ENCODE results near the gene HSPA1B. TPM values are rescaled to one million over a fixed set of nuclear protein-coding genes. Genes with fewer than 3 reads are reported as not detected.
"Not testable (repeated sequence)": the region's sequence is repeated elsewhere in the genome, so short reads cannot be mapped to it uniquely, and the experiment has no call there.

Gene HSPA1B
- total RNA-seq, 2 donors from 2014 or later, result 142 to 192 TPM

GRCh38 chr6:31865205-31866118, 37.9 kb downstream of the HSPA1B start:
- DNase-seq, result no peak
- ATAC-seq, result no peak
- intact Hi-C loops (cut with DNase I), result no loop called here

- DNase-seq; ATAC-seq; intact Hi-C loops (cut with DNase I): not testable (repeated sequence)
These were observed 41.1 kb downstream of the HSPA1B start for GRCh38 chr6:31868658-31868971.

GRCh38 chr6:31869343-31869742, 41.8 kb downstream of the HSPA1B start:
- no peak for ATAC-seq
- intact Hi-C loops (cut with DNase I), result no loop called here
- no peak for DNase-seq

DNA sequence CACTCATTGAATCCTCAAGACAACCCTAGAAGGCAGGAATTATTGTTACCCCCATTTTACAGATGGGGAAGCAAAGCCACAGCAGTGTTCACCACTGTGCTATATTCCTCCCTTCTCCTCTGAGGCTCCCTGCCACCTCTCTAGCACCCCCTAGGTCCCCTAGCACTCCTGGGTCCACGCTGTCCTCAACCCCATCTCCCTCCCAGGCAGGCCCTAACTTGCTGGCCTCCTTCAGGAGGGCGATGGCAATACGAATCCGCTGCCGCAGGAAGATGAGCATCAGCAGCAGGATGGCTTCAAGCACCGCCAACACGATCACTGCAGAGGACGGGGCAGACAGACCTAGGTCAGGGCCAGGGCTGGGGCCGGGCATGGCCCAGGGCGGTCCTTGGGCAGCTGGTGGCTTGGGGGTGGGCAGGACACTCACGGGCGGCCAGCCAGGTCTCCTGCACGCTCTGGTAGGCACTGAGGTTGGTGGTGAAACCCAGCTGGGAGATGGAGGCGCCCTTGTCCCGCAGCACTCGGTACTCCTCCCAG, 42.9 kb downstream of the HSPA1B start:
- intact Hi-C loops (cut with DNase I), result no loop called here
- no peak for ATAC-seq
- DNase-seq, result no peak

GRCh38 chr6:31871046-31871659, 43.6 kb downstream of the HSPA1B start:
- DNase-seq, result no peak
- intact Hi-C loops (cut with DNase I), result no loop called here
- no peak for ATAC-seq

- no peak for DNase-seq
- intact Hi-C loops (cut with DNase I), result no loop called here
- no peak for ATAC-seq
These were observed 46.6 kb downstream of the HSPA1B start for GRCh38 chr6:31874084-31874670.

DNA sequence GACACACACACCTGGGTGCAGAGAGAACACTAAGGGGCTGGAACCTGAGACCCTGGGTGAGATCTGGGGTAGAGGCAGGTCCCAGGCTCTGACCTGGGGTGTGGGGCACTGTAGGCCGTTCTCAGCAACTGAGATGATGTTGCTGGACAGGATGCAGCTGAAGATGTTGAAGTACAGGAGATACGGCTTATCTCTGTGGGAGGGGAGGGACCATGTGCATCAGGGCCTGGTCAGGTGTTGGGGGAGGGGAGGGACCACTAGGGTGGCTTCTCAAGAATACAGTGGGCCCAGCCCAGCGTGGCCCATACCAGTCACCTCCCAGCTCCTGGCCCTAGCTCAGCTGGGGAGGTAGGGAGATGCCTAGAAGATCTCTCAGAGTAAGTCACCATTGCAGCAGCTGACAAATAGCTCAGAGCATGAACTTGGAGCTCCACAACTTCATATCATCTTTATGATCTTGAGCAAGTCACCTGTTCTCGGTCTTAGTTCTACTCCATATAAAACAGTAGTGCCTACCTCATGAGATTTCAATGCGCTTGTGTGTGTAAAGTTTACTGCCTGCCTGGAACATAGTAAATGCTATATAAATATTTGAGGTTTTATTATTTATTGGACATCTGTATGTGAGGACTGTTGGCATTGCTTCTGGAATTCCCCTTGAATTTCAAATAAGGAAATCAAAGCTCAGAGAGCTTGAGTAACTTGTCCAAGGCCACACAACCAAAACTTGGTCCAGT, 47.5 kb downstream of the HSPA1B start:
- no peak for ATAC-seq
- intact Hi-C loops (cut with DNase I), result no loop called here
- DNase-seq, result no peak

GRCh38 chr6:31875877-31876276, 48.3 kb downstream of the HSPA1B start:
- ATAC-seq (no peak), DNase-seq (no peak)
- intact Hi-C loops (cut with DNase I), result no loop called here

DNA sequence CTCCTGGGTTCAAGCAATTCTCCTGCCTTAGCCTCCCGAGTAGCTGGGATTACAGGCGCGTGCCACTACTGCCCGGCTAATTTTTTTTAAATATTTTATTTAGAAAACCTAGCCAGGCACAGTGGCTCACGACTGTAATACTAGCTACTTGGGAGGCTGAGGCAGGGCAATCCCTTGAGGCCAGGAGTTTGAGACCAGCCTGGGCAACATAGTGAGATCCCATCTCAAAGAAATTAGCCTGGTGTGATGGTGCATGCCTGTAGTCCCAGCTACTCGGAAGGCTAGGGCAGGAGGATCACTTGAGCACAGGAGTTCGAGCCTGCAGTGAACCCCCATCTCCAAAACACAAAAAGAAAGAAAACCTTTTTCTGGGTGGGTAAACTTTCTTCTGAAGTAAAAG, 48.8 kb downstream of the HSPA1B start:
- intact Hi-C loops (cut with DNase I), result no loop called here
- ATAC-seq (no peak), DNase-seq (no peak)

- intact Hi-C loops (cut with DNase I), result no loop called here
These were observed 49.6 kb downstream of the HSPA1B start for GRCh38 chr6:31877125-31877650.

DNA sequence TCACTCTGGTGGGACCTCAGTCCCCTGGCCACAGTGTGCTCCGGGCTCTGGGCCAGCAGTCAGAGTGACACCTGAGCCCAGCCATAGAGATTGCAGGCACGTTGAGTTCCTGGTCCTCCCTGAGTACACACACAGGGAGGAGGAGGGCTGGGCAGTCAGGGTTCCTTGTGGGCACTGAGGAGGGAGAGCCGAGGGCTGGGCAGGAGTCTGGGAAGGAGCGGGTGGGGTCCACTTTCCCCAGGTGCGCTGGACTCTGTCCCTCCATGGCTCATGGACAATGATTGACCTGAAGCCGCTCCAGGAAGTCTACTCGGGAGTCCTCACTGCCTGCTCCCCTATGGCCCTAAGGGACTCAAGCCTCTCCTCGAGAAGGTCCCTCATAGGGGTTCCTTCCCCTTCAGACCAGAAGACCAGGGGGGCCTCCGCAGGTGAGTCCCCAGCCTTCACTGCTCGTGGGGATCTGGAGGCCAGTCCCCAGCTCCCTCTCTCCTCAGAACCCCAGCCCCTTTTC, 50.2 kb downstream of the HSPA1B start:
- DNase-seq, result no peak
- intact Hi-C loops (cut with DNase I), result no loop called here

More at GRCh38 chr6:31877125-31877650, 49.6 kb downstream of the HSPA1B start:
- ATAC-seq (no peak), DNase-seq (no peak)

GRCh38 chr6:31878222-31878621, 50.7 kb downstream of the HSPA1B start:
- ATAC-seq (no peak), DNase-seq (no peak)
- intact Hi-C loops (cut with DNase I), result no loop called here

More for the DNA sequence above, 50.2 kb downstream of the HSPA1B start:
- no peak for ATAC-seq

- intact Hi-C loops (cut with DNase I), result no loop called here
- no peak for DNase-seq
These were observed 51.2 kb downstream of the HSPA1B start, which contains the start of gene SLC44A4 for GRCh38 chr6:31878726-31879125. Gene SLC44A4 (minus strand): TSS chr6:31878997. CDS start chr6:31878980, 17 bp downstream.

DNA sequence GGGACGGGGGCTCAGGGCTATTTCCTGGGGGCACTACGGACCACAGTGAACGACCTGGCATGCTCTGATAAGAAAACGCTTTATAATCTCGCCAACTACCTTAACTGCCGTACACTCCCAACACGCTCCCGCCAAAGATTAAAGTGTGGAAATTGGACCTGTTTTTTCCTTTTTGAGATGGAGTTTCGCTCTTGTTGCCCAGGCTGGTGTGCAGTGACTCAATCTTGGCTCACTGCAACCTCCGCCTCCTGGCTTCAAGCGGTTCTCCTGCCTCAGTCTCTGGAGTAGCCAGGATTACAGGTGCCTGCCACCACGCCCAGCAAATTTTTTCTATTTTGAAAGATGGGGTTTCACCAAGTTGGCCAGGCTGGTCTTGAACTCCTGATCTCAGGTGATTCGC, 51.6 kb downstream of the HSPA1B start:
- ATAC-seq, result no peak
- no peak for DNase-seq
- intact Hi-C loops (cut with DNase I), result no loop called here

More at GRCh38 chr6:31878726-31879125, 51.2 kb downstream of the HSPA1B start, which contains the start of gene SLC44A4:
- ATAC-seq, result no peak

Other genes starting within 250 kb of the HSPA1B start
- 1 to 10 TPM in 1 of 2 donors, under 1 TPM in 1; 0.84 to 1.4 TPM for gene LTB, start 245.3 kb upstream of the HSPA1B start, total RNA-seq
- gene LST1, start 241.5 kb upstream of the HSPA1B start, total RNA-seq, result 10 to 100 TPM in 1 of 2 donors, 1 to 10 TPM in 1; 9.4 to 16.0 TPM
- gene NCR3, start 234.7 kb upstream of the HSPA1B start, total RNA-seq, result under 1 TPM in 1 of 2 donors, not detected in 1; 0.47 TPM
- 10 to 100 TPM; 17.0 to 37.4 TPM for gene AIF1, start 212.5 kb upstream of the HSPA1B start, total RNA-seq
- gene PRRC2A, start 207.0 kb upstream of the HSPA1B start, total RNA-seq, result 100 to 1,000 TPM in 1 of 2 donors, 10 to 100 TPM in 1; 85.0 to 108 TPM
- 100 to 1,000 TPM; 206 to 294 TPM for gene BAG6, start 175.1 kb upstream of the HSPA1B start, total RNA-seq
- gene APOM, start 171.8 kb upstream of the HSPA1B start, total RNA-seq, result 1 to 10 TPM; 1.4 to 1.7 TPM
- 10 to 100 TPM; 17.5 to 20.1 TPM for gene C6orf47, start 167.0 kb upstream of the HSPA1B start, total RNA-seq
- gene GPANK1, start 162.7 kb upstream of the HSPA1B start, total RNA-seq, result 10 to 100 TPM; 12.3 to 15.7 TPM
- 100 to 1,000 TPM in 1 of 2 donors, 10 to 100 TPM in 1; 84.8 to 116 TPM for gene CSNK2B, start 161.7 kb upstream of the HSPA1B start, total RNA-seq
- gene LY6G5B, start 157.8 kb upstream of the HSPA1B start, total RNA-seq, result 1 to 10 TPM; 3.2 to 8.8 TPM
- gene LY6G5C, start 146.7 kb upstream of the HSPA1B start, total RNA-seq, result 1 to 10 TPM; 2.2 to 2.5 TPM
- gene ABHD16A, start 124.4 kb upstream of the HSPA1B start, total RNA-seq, result 10 to 100 TPM; 33.5 to 36.3 TPM
- not detected for gene LY6G6F, start 120.9 kb upstream of the HSPA1B start, total RNA-seq
- gene LY6G6D, start 112.4 kb upstream of the HSPA1B start, total RNA-seq, result not detected
- not detected for gene LY6G6C, start 106.0 kb upstream of the HSPA1B start, total RNA-seq
- gene MPIG6B, start 104.4 kb upstream of the HSPA1B start, total RNA-seq, result under 1 TPM; 0.39 to 0.41 TPM
- gene DDAH2, start 98.4 kb upstream of the HSPA1B start, total RNA-seq, result 10 to 100 TPM; 55.6 to 56.2 TPM
- gene CLIC1, start 91.2 kb upstream of the HSPA1B start, total RNA-seq, result 100 to 1,000 TPM; 151 to 196 TPM
- 1 to 10 TPM; 2.6 to 3.0 TPM for gene MSH5, start 87.7 kb upstream of the HSPA1B start, total RNA-seq
- under 1 TPM; 0.71 to 0.73 TPM for gene SAPCD1, start 65.1 kb upstream of the HSPA1B start, total RNA-seq
- gene VWA7, start 50.4 kb upstream of the HSPA1B start, total RNA-seq, result 1 to 10 TPM; 4.8 to 6.2 TPM
- 10 to 100 TPM; 24.8 to 39.3 TPM for gene VARS1, start 32.0 kb upstream of the HSPA1B start, total RNA-seq
- 10 to 100 TPM; 24.3 to 29.4 TPM for gene LSM2, start 20.8 kb upstream of the HSPA1B start, total RNA-seq
- gene HSPA1L, start 12.5 kb upstream of the HSPA1B start, total RNA-seq, result 1 to 10 TPM; 1.1 to 2.6 TPM
- 100 to 1,000 TPM; 197 to 288 TPM for gene HSPA1A, start 12.2 kb upstream of the HSPA1B start, total RNA-seq
- gene NEU1, start 35.1 kb downstream of the HSPA1B start, total RNA-seq, result 10 to 100 TPM; 26.8 to 31.8 TPM
- gene SLC44A4, start 51.3 kb downstream of the HSPA1B start, total RNA-seq, result not detected
- 10 to 100 TPM; 12.9 to 20.2 TPM for gene EHMT2, start 70.0 kb downstream of the HSPA1B start, total RNA-seq
- 1 to 10 TPM; 2.5 to 4.6 TPM for gene ZBTB12, start 74.3 kb downstream of the HSPA1B start, total RNA-seq
- gene C2, start 100.0 kb downstream of the HSPA1B start, total RNA-seq, result 10 to 100 TPM; 12.3 to 30.0 TPM
- 100 to 1,000 TPM in 1 of 2 donors, 10 to 100 TPM in 1; 50.3 to 113 TPM for gene CFB, start 118.4 kb downstream of the HSPA1B start, total RNA-seq
- 10 to 100 TPM; 39.8 to 53.7 TPM for gene NELFE, start 131.2 kb downstream of the HSPA1B start, total RNA-seq
- 10 to 100 TPM; 36.8 to 45.1 TPM for gene SKIC2, start 131.4 kb downstream of the HSPA1B start, total RNA-seq
- gene DXO, start 144.4 kb downstream of the HSPA1B start, total RNA-seq, result 10 to 100 TPM; 12.8 to 20.9 TPM
- 100 to 1,000 TPM; 199 to 206 TPM for gene C4A, start 154.3 kb downstream of the HSPA1B start, total RNA-seq
- gene C4B, start 187.1 kb downstream of the HSPA1B start, total RNA-seq, result 100 to 1,000 TPM; 177 to 235 TPM
- 10 to 100 TPM in 1 of 2 donors, 1 to 10 TPM in 1; 2.0 to 10.3 TPM for gene CYP21A2, start 210.7 kb downstream of the HSPA1B start, total RNA-seq